OCI-LY3 (cell line): ENCODE results near the gene GRAP.
"Not testable (repeated sequence)": the region's sequence is repeated elsewhere in the genome, so short reads cannot be mapped to it uniquely, and the experiment has no call there.

Experiments
- EZH2phosphoT487 ChIP-seq: fragments of 200-600 bp; shearing (Covaris generic); IDR thresholded peaks from 2 replicates; pipeline ENCODE4 v1.6.1; 2018; ENCODE audit warnings: antibody characterized with exemption, mixed run types, low read depth
- TF ChIP-seq, protein P1 (sequence below): fragments of 200-600, 300-600 bp; sonication (generic); IDR thresholded peaks from 2 replicates; pipeline ENCODE4 v1.5.1; 2014; ENCODE audit warnings: antibody characterized with exemption, low read length, low read depth

DNA sequence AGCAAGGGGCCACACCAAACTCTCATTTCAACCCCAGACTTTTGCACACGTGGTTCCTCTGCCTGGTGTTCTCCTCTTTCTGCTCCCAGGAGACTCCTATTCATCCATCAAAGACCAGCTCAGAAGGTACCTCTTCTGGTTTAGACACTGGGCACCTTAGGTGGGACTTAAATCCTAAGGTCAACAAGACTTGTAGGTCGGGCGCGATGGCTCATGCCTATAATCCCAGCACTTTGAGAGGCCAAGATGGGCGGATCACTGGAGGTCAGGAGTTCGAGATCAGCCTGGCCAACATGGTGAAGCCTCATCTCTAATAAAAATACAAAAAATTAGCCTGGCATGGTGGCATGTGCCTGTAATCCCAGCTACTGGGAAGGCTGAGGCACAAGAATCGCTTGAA, 753 bp upstream of the GRAP start:
- TF ChIP-seq, protein P1, sequence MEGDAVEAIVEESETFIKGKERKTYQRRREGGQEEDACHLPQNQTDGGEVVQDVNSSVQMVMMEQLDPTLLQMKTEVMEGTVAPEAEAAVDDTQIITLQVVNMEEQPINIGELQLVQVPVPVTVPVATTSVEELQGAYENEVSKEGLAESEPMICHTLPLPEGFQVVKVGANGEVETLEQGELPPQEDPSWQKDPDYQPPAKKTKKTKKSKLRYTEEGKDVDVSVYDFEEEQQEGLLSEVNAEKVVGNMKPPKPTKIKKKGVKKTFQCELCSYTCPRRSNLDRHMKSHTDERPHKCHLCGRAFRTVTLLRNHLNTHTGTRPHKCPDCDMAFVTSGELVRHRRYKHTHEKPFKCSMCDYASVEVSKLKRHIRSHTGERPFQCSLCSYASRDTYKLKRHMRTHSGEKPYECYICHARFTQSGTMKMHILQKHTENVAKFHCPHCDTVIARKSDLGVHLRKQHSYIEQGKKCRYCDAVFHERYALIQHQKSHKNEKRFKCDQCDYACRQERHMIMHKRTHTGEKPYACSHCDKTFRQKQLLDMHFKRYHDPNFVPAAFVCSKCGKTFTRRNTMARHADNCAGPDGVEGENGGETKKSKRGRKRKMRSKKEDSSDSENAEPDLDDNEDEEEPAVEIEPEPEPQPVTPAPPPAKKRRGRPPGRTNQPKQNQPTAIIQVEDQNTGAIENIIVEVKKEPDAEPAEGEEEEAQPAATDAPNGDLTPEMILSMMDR, result not testable (repeated sequence)
- TF ChIP-seq EZH2phosphoT487, result not testable (repeated sequence)
